Measurements from ENCODE around the gene SOST.

SOST gene

GRCh38 chr17:43774304-43775250 is 16.0 kb upstream of the SOST start:
- H3K4me3 ChIP-seq (ENCODE audit: low read depth, low read length), result no peak overlapping the region

GRCh38 chr17:43772877-43773648 is 14.5 kb upstream of the SOST start:
- no peak overlapping the region for H3K4me3 ChIP-seq (ENCODE audit: low read depth, low read length)

- no peak overlapping the region for H3K4me3 ChIP-seq (ENCODE audit: low read depth, low read length)
Observed at GRCh38 chr17:43771463-43771862, 12.9 kb upstream of the SOST start.

- no peak overlapping the region for H3K4me3 ChIP-seq (ENCODE audit: low read depth, low read length)
Observed at GRCh38 chr17:43770957-43771356, 12.4 kb upstream of the SOST start.

- no peak overlapping the region for H3K4me3 ChIP-seq (ENCODE audit: low read depth, low read length)
Observed at GRCh38 chr17:43769859-43770258, 11.3 kb upstream of the SOST start.

- H3K4me3 ChIP-seq (ENCODE audit: low read depth, low read length), result no peak overlapping the region
Observed at GRCh38 chr17:43769426-43769825, 10.8 kb upstream of the SOST start.

GRCh38 chr17:43768943-43769342 is 10.4 kb upstream of the SOST start:
- H3K4me3 ChIP-seq (ENCODE audit: low read depth, low read length), result no peak overlapping the region

GRCh38 chr17:43768382-43768781 is 9.8 kb upstream of the SOST start:
- no peak overlapping the region for H3K4me3 ChIP-seq (ENCODE audit: low read depth, low read length)

- H3K4me3 ChIP-seq (ENCODE audit: low read depth, low read length), result no peak overlapping the region
Observed at GRCh38 chr17:43767713-43768059, 9.1 kb upstream of the SOST start.

GRCh38 chr17:43767053-43767712 is 8.6 kb upstream of the SOST start:
- H3K4me3 ChIP-seq (ENCODE audit: low read depth, low read length), result no peak overlapping the region

GRCh38 chr17:43766413-43767052 is 7.9 kb upstream of the SOST start:
- no peak overlapping the region for H3K4me3 ChIP-seq (ENCODE audit: low read depth, low read length)

- no peak overlapping the region for H3K4me3 ChIP-seq (ENCODE audit: low read depth, low read length)
Observed at GRCh38 chr17:43760254-43760852, 1.8 kb upstream of the SOST start.

- no peak overlapping the region for H3K4me3 ChIP-seq (ENCODE audit: low read depth, low read length)
Observed at GRCh38 chr17:43759836-43760235, 1.2 kb upstream of the SOST start.

GRCh38 chr17:43758086-43758485 is 505 bp downstream of the SOST start:
- H3K4me3 ChIP-seq (ENCODE audit: low read depth, low read length), result no peak overlapping the region

GRCh38 chr17:43757171-43757660 is 1.4 kb downstream of the SOST start:
- no peak overlapping the region for H3K4me3 ChIP-seq (ENCODE audit: low read depth, low read length)

- H3K4me3 ChIP-seq (ENCODE audit: low read depth, low read length), result no peak overlapping the region
Observed at GRCh38 chr17:43756201-43756600, 2.4 kb downstream of the SOST start.

- no peak overlapping the region for H3K4me3 ChIP-seq (ENCODE audit: low read depth, low read length)
Observed at GRCh38 chr17:43755389-43755875, 3.2 kb downstream of the SOST start.

- H3K4me3 ChIP-seq (ENCODE audit: low read depth, low read length), result no peak overlapping the region
Observed at GRCh38 chr17:43754947-43755346, 3.6 kb downstream of the SOST start.

- H3K4me3 ChIP-seq (ENCODE audit: low read depth, low read length), result no peak overlapping the region
Observed at GRCh38 chr17:43753493-43754129, 5.0 kb downstream of the SOST start.

GRCh38 chr17:43750153-43750552 is 8.4 kb downstream of the SOST start:
- H3K4me3 ChIP-seq (ENCODE audit: low read depth, low read length), result no peak overlapping the region
